ENCODE results near the gene HS3ST5. TPM values are rescaled to one million over a fixed set of nuclear protein-coding genes. Genes with fewer than 3 reads are reported as not detected.

Gene HS3ST5
- polyA plus RNA-seq, 3 donors = not detected

DNA sequence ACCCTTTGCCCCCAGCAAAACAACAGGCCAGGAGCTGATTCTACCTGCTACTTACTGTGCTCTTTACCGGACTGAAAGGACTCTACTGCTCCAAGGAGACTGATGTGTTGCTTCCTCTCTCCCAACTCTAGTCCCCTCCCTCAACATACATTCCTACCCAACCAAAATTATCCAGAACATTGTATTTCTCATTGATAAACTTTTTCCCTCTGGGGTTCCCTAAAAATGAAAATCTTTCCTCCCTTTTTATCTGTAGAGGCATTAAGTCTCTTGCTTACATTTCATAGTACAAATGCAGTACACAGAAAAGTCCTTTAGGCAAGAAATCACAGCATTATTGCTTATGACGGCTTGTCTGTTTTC, 940 bp upstream of the HS3ST5 start:
- intact Hi-C loops (cut with micrococcal nuclease) = no loop called here
- H3K4me3 Mint-ChIP-seq = peak overlapping the region in 1 of 2 donors; percentile 54
- no peak overlapping the region for H2AFZ ChIP-seq (ENCODE audit: insufficient read depth, low read depth, low read length, poor library complexity, severe bottlenecking)

DNA sequence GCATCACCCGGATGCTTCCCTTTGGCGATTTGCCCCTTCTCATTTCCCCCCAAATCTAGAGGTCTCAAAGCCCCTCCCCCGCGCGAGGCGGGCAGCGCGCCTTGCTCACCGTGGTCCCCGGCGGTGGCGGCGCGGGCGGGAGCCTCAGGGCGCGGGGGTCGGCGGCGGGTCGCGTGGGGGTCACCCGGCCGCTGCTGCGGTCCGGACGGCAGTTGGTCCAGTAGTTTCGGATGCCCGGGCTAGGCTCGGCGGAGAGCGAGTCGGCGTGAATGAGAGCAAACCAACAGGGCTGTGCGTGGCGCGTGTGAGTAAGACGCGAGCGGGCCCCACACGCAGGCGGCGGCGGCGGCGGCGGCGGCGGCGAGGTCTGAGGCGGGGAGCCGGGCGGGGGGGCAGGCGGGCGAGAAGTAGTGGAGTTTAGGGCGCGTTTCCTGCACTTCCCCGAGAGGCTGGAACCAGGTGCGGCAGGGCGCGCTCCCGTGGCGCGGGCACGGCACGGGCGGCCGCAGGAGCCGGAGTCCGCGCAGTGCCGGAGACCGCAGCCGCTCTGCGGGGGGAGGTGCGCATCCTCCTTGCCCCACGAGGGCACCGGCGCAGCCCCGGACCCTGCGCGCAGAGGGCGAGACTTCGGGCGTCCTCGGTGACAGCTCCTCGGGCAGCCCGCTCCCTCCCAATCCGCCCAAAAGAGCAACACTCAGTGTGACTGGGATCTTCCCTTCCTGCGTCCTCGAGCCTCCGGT, 567 bp downstream of the HS3ST5 start:
- Mint-ChIP-seq H3K4me3 (peak overlapping the region in 1 of 2 donors; percentile 89), H3K4me1 (peaks cover 1% of the 10 kb centered on the region)
- no peak overlapping the region for H2AFZ ChIP-seq (ENCODE audit: insufficient read depth, low read depth, low read length, poor library complexity, severe bottlenecking)

More for the DNA sequence above, 940 bp upstream of the HS3ST5 start:
- Histone ChIP-seq H3K36me3 (replicated peaks in 1 of 2; ENCODE audit: control insufficient read depth in 1 of 2, insufficient read depth in 2 of 2, low read length in 2 of 2) (no peaks in the 10 kb centered on the region), H3K9me3 (replicated peaks in 1 of 2; ENCODE audit: control insufficient read depth in 1 of 2, insufficient read depth in 1 of 2, low read length in 2 of 2) (peaks cover 0 to 8% of the 10 kb centered on the region in 2 donors), H3K4me2 (replicated peaks; ENCODE audit: extremely low read depth, low read length, poor library complexity, severe bottlenecking) (no peak overlapping the region), H3K9ac (ENCODE audit: insufficient read depth, low read length, poor library complexity, severe bottlenecking) (no peak overlapping the region), H3K27me3 (ENCODE audit: control insufficient read depth in 2 of 2, insufficient read depth in 2 of 2, low read length in 2 of 2) (peaks cover 19 to 50% of the 10 kb centered on the region in 2 donors), H3K27ac (ENCODE audit: low read depth in 1 of 2, low read length in 2 of 2) (no peak overlapping the region), H3K4me3 (replicated peaks in 1 of 3; ENCODE audit: low read depth in 2 of 3, low read length in 3 of 3) (no peak overlapping the region), H3K4me1 (ENCODE audit: control insufficient read depth in 1 of 2, insufficient read depth in 2 of 2, low read length in 2 of 2) (no peaks in the 10 kb centered on the region), H4K20me1 (ENCODE audit: insufficient read depth, low read length) (no peaks in the 10 kb centered on the region), H3K79me2 (ENCODE audit: insufficient read depth, low read length) (no peaks in the 10 kb centered on the region)
- no peaks in the 10 kb centered on the region for H3K36me3 Mint-ChIP-seq
- TF ChIP-seq, protein P1, sequence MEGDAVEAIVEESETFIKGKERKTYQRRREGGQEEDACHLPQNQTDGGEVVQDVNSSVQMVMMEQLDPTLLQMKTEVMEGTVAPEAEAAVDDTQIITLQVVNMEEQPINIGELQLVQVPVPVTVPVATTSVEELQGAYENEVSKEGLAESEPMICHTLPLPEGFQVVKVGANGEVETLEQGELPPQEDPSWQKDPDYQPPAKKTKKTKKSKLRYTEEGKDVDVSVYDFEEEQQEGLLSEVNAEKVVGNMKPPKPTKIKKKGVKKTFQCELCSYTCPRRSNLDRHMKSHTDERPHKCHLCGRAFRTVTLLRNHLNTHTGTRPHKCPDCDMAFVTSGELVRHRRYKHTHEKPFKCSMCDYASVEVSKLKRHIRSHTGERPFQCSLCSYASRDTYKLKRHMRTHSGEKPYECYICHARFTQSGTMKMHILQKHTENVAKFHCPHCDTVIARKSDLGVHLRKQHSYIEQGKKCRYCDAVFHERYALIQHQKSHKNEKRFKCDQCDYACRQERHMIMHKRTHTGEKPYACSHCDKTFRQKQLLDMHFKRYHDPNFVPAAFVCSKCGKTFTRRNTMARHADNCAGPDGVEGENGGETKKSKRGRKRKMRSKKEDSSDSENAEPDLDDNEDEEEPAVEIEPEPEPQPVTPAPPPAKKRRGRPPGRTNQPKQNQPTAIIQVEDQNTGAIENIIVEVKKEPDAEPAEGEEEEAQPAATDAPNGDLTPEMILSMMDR (IDR thresholded peaks at IDR 0.05) = no peak
- H3K9me3 Mint-ChIP-seq = peaks cover 0 to 6% (median 0%) of the 10 kb centered on the region in 7 donors
- H3K27me3 Mint-ChIP-seq (ENCODE audit: low read depth in 3 of 3) = peaks cover 33 to 55% (median 40%) of the 10 kb centered on the region in 3 donors
- H3K27ac Mint-ChIP-seq = no peak overlapping the region
- no peak for DNase-seq
- WGBS (ENCODE audit: insufficient coverage) = 0% methylated on average over 2 of the region's 2 CpGs
- peaks cover 1% of the 10 kb centered on the region for H3K4me1 Mint-ChIP-seq

More for the DNA sequence above, 567 bp downstream of the HS3ST5 start:
- peaks cover 0 to 8% of the 10 kb centered on the region in 2 donors for H3K9me3 ChIP-seq (replicated peaks in 1 of 2; ENCODE audit: control insufficient read depth in 1 of 2, insufficient read depth in 1 of 2, low read length in 2 of 2)
- no peak overlapping the region for H3K27ac Mint-ChIP-seq
- peaks cover 19 to 50% of the 10 kb centered on the region in 2 donors for H3K27me3 ChIP-seq (ENCODE audit: control insufficient read depth in 2 of 2, insufficient read depth in 2 of 2, low read length in 2 of 2)
- H4K20me1 ChIP-seq (ENCODE audit: insufficient read depth, low read length) = no peaks in the 10 kb centered on the region
- H3K9me3 Mint-ChIP-seq = peaks cover 0 to 6% (median 0%) of the 10 kb centered on the region in 7 donors
- H3K79me2 ChIP-seq (ENCODE audit: insufficient read depth, low read length) = no peaks in the 10 kb centered on the region
- no peak overlapping the region for H3K9ac ChIP-seq (ENCODE audit: insufficient read depth, low read length, poor library complexity, severe bottlenecking)
- no peak overlapping the region for H3K27ac ChIP-seq (ENCODE audit: low read depth in 1 of 2, low read length in 2 of 2)
- H3K4me2 ChIP-seq (replicated peaks; ENCODE audit: extremely low read depth, low read length, poor library complexity, severe bottlenecking) = peak overlapping the region; percentile 34
- WGBS (ENCODE audit: insufficient coverage) = under 1% methylated on average over 90 of the region's 92 CpGs
- no peak for DNase-seq
- no peak overlapping the region for H3K4me3 ChIP-seq (replicated peaks in 1 of 3; ENCODE audit: low read depth in 2 of 3, low read length in 3 of 3)
- TF ChIP-seq, protein P1 (IDR thresholded peaks at IDR 0.05) = no peak
- no peaks in the 10 kb centered on the region for H3K36me3 ChIP-seq (replicated peaks in 1 of 2; ENCODE audit: control insufficient read depth in 1 of 2, insufficient read depth in 2 of 2, low read length in 2 of 2)
- H3K27me3 Mint-ChIP-seq (ENCODE audit: low read depth in 3 of 3) = peaks cover 33 to 55% (median 40%) of the 10 kb centered on the region in 3 donors
- no peaks in the 10 kb centered on the region for H3K36me3 Mint-ChIP-seq
- no peaks in the 10 kb centered on the region for H3K4me1 ChIP-seq (ENCODE audit: control insufficient read depth in 1 of 2, insufficient read depth in 2 of 2, low read length in 2 of 2)
- intact Hi-C loops (cut with micrococcal nuclease) = no loop called here
